Transverse colon (tissue), 4 donors: ENCODE data around the gene GPC5. TPM values are rescaled to one million over a fixed set of nuclear protein-coding genes. Genes with fewer than 3 reads are reported as not detected.

Experiments
- DNase-seq: peaks from one replicate; pipeline ENCODE4 v3.0.0-alpha.2; 2019
- H3K27ac ChIP-seq, 4 donors: fragments of 200-600 bp; sonication (generic); 2 replicates each; pipeline ENCODE4 v1.5.1; 2016 to 2018; ENCODE audit warnings: inconsistent platforms in 4 of 4
- H3K27me3 ChIP-seq: fragments of 200-600 bp; sonication (generic); 2 replicates; pipeline ENCODE4 v1.5.1; 2017; ENCODE audit warnings: inconsistent platforms
- H3K36me3 ChIP-seq, 4 donors: fragments of 200-600 bp; sonication (generic); 2 replicates each; pipeline ENCODE4 v1.5.1; 2017 to 2019; ENCODE audit warnings: inconsistent platforms in 4 of 4
- H3K4me1 ChIP-seq, 4 donors: fragments of 200-600 bp; sonication (generic); 2 replicates each; pipeline ENCODE4 v1.5.1; 2017 to 2020; ENCODE audit warnings: inconsistent platforms in 4 of 4
- H3K4me3 ChIP-seq, 4 donors: fragments of 200-600 bp; sonication (generic); 1 replicate in 1 of 4; 2 replicates in 3 of 4; pipeline versions ENCODE4 v1.5.1 to v1.6.1; 2017 to 2019; ENCODE audit warnings: inconsistent platforms in 4 of 4
- H3K9me3 ChIP-seq, 2 donors: fragments of 200-600 bp; sonication (generic); 2 replicates each; pipeline ENCODE4 v1.5.1; 2017 to 2019; ENCODE audit warnings: inconsistent platforms in 2 of 2
- EP300 ChIP-seq: sonication (generic); formaldehyde crosslinking; IDR thresholded peaks from one replicate; pipeline ENCODE4 v1.6.1; 2017; ENCODE audit warnings: antibody characterized with exemption, low read depth
- POLR2A ChIP-seq: fragments of 450-650 bp; IDR thresholded peaks from one replicate; pipeline ENCODE4 v1.6.1; 2016; ENCODE audit warnings: antibody characterized with exemption, mild to moderate bottlenecking, moderate library complexity
- POLR2AphosphoS5 ChIP-seq, 3 donors: sonication (generic); formaldehyde crosslinking; IDR thresholded peaks; one replicate each; pipeline ENCODE4 v1.6.1; 2016; ENCODE audit warnings: antibody characterized with exemption in 3 of 3
- WGBS, 2 donors: methylation state at CpG; one replicate each; pipeline ENCODE4 v1.1.5; 2018; ENCODE audit warnings: low coverage in 1 of 2; 5-methylcytosine and 5-hydroxymethylcytosine counted together
- in situ Hi-C, 4 donors: fragments of 200-750 bp; cut with MboI; loops; one replicate each; pipeline versions ENCODE4 v1.15.0 to v1.15.1; 2017; ENCODE audit warnings: low sequenced_read_pairs in 3 of 4, low pct_ligation_motif_present in 1 of 4, low pct_unique_long_range_greater_than_20kb in 1 of 4
- intact Hi-C: fragments of 100-400 bp; cut with DNase I; formaldehyde crosslinking; loops from one replicate; pipeline ENCODE4 v1.15.1; 2023; ENCODE audit warnings: low total_unique reads
- total RNA-seq, 4 donors: library from RNA; depleted of rRNA; stranded (reverse); fragments of >200 nt; gene quantifications; one replicate each; pipeline ENCODE4 v1.1.0, GENCODE V29; 2016
- TF ChIP-seq, protein P1 (sequence below), 5 experiments: fragments of 200-600 bp in 3 of 5; fragments of 450-650 bp in 2 of 5; sonication (generic) in 3 of 5; IDR thresholded peaks; 1 replicate in 2 of 5; 2 replicates in 3 of 5; pipeline ENCODE4 v1.5.1; 2016 to 2017; ENCODE audit warnings: antibody characterized with exemption in 5 of 5, inconsistent platforms in 3 of 5, mild to moderate bottlenecking in 2 of 5, moderate library complexity in 1 of 5

GPC5 gene
- total RNA-seq, 4 donors from 2014 or later, result 0.48 to 1.4 TPM; not detected in 2

DNA sequence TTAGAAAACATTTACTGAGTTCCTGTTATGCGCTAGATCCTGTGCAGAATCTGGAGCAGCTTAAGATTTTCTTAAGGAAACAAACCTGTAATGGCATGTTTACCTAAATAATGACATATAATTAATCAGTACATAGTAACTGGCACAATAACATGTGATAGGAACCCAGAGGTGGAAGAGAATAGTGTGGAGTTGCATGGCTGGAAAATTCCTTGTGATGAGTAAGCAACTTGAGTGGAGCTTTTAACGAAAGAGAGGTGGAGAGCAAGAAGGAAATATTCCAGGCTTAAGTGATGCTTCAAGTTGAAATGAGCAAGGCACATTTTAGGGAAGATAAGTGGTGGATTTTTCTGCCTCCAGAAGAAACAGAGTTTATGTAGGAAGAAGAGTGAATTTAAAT is 9.2 kb upstream of the GPC5 start:
- intact Hi-C loops (no loop called here), in situ Hi-C loops (loop anchor here in 2 of 4 donors (10.0 to 25.0 kb wide), 2 partner anchors 323 to 336 kb away; no protein-coding TSS in a partner anchor)

GRCh38 chr13:91397595-91397994 is 826 bp upstream of the GPC5 start:
- peaks cover 89% of the 10 kb centered on the region for H3K27me3 ChIP-seq
- 58 to 84% methylated on average over 1 of the region's 1 CpG for WGBS, 2 donors
- no peak overlapping the region for H3K27ac ChIP-seq
- H3K9me3 ChIP-seq, result no peaks in the 10 kb centered on the region
- intact Hi-C loops, result no loop called here
- H3K36me3 ChIP-seq, result no peaks in the 10 kb centered on the region
- H3K4me3 ChIP-seq, result no peak overlapping the region
- DNase-seq, result no peak
- in situ Hi-C loops, result loop anchor here in 1 of 4 donors (25.0 kb wide), 1 partner anchor 315 kb away; no protein-coding TSS in a partner anchor
- peaks cover 5 to 13% (median 10%) of the 10 kb centered on the region in 4 donors for H3K4me1 ChIP-seq
- TF ChIP-seq EP300, result no peak
- TF ChIP-seq POLR2AphosphoS5 (IDR thresholded peaks at IDR 0.05), result no peak
- TF ChIP-seq POLR2A, result no peak
- TF ChIP-seq, protein P1, sequence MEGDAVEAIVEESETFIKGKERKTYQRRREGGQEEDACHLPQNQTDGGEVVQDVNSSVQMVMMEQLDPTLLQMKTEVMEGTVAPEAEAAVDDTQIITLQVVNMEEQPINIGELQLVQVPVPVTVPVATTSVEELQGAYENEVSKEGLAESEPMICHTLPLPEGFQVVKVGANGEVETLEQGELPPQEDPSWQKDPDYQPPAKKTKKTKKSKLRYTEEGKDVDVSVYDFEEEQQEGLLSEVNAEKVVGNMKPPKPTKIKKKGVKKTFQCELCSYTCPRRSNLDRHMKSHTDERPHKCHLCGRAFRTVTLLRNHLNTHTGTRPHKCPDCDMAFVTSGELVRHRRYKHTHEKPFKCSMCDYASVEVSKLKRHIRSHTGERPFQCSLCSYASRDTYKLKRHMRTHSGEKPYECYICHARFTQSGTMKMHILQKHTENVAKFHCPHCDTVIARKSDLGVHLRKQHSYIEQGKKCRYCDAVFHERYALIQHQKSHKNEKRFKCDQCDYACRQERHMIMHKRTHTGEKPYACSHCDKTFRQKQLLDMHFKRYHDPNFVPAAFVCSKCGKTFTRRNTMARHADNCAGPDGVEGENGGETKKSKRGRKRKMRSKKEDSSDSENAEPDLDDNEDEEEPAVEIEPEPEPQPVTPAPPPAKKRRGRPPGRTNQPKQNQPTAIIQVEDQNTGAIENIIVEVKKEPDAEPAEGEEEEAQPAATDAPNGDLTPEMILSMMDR (IDR thresholded peaks at IDR 0.05), result no peak

More for the DNA sequence above, 9.2 kb upstream of the GPC5 start:
- Histone ChIP-seq H3K9me3 (no peaks in the 10 kb centered on the region), H3K4me1 (no peaks in the 10 kb centered on the region), H3K36me3 (no peaks in the 10 kb centered on the region), H3K27me3 (peaks cover 42% of the 10 kb centered on the region), H3K4me3 (no peak overlapping the region), H3K27ac (no peak overlapping the region)
- no peak for DNase-seq
- TF ChIP-seq EP300 (no peak), POLR2AphosphoS5 (IDR thresholded peaks at IDR 0.05) (no peak), POLR2A (no peak)
- TF ChIP-seq, protein P1 (IDR thresholded peaks at IDR 0.05), result no peak
- 76 to 80% methylated on average over 2 of the region's 2 CpGs for WGBS, 2 donors

DNA sequence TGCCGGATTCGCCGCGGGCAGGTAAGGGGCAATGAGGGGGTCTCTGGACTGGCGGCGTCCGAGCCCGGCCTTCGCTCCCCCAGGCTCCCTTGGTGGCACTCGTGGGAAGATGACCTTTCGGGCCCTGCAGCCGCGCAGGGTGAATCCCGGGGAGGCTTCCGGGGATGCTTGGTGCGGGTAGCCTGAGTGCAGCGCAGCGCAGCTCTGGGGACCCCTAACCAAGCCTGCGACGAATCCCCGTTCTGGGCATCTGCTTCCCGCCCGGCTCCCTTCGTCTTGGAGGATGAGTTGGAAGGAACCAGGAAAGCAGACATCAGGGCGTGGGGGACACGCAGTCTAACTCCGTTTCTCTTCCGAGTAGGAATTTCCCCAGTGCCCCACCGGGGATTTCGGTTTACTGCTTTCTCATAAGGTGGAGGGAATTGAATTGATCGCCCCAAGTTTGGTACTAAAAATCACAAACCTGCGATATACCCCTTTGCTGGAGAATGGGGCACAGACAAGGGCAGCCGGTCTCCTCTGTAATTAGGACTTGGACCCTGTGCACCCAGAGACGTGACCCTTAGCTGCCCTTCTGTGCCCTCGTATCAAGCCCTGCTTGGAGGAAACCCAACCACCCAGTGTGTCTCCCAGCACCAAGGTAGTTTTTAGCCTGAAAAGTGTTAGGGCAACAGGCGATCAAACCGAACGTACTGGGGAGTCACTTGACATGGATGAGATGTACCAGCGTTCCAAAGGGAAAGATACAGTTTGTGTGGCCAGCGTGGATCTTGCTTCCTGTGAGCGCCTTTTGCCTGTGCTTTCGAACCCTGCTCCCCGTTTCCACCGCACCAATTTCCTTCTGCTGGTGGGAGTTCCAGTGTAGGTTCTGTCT is 1.0 kb downstream of the GPC5 start:
- H3K4me1 ChIP-seq, result peaks cover 5 to 13% (median 10%) of the 10 kb centered on the region in 4 donors
- DNase-seq, result no peak
- peak overlapping the region in 3 of 4 donors; percentile 23 to 56 (median 42) for H3K4me3 ChIP-seq
- no peaks in the 10 kb centered on the region for H3K36me3 ChIP-seq
- no peaks in the 10 kb centered on the region for H3K9me3 ChIP-seq
- intact Hi-C loops (no loop called here), in situ Hi-C loops (loop anchor here in 1 of 4 donors (25.0 kb wide), 1 partner anchor 313 kb away; no protein-coding TSS in a partner anchor)
- no peak overlapping the region for H3K27ac ChIP-seq
- WGBS, 2 donors, result 41% methylated on average over 44 of the region's 44 CpGs; no CpG with 5 or more reads in 1 of the 2 donors
- TF ChIP-seq POLR2AphosphoS5 (IDR thresholded peaks at IDR 0.05) (no peak), EP300 (no peak), POLR2A (no peak)
- TF ChIP-seq, protein P1 (IDR thresholded peaks at IDR 0.05), result no peak
- peaks cover 77% of the 10 kb centered on the region for H3K27me3 ChIP-seq

GRCh38 chr13:91400063-91400399 is 1.6 kb downstream of the GPC5 start:
- Histone ChIP-seq H3K27ac (no peak overlapping the region), H3K4me1 (peaks cover 5 to 13% (median 10%) of the 10 kb centered on the region in 4 donors), H3K4me3 (no peak overlapping the region), H3K27me3 (peaks cover 71% of the 10 kb centered on the region), H3K9me3 (no peaks in the 10 kb centered on the region), H3K36me3 (no peaks in the 10 kb centered on the region)
- WGBS, 2 donors, result 45 to 60% methylated on average over 5 to 6 of the region's 6 CpGs
- in situ Hi-C loops, result no loop called here
- TF ChIP-seq POLR2AphosphoS5 (IDR thresholded peaks at IDR 0.05), result no peak
- TF ChIP-seq, protein P1 (IDR thresholded peaks at IDR 0.05), result no peak
- no peak for TF ChIP-seq POLR2A
- no peak for TF ChIP-seq EP300
- intact Hi-C loops, result no loop called here
- no peak for DNase-seq
